Psoas muscle (tissue), 8 donors: Measurements from ENCODE around the gene ADCY2. TPM values are rescaled to one million over a fixed set of nuclear protein-coding genes. Genes with fewer than 3 reads are reported as not detected.
A peak's percentile ranks its signal among the peaks of the same experiment; 100 is the strongest.

ENCODE experiments used
- ATAC-seq, 4 donors: fragments of 200-7000 bp; cut with Tn5 transposase; one replicate each; pipeline ENCODE4 v1.9.1; 2020; ENCODE audit warnings: moderate library complexity in 3 of 4, mild to moderate bottlenecking in 2 of 4
- DNase-seq, 2 donors: peaks; one replicate each; pipeline ENCODE4 v3.0.0-alpha.2; 2020
- H3K27ac ChIP-seq: fragments of 200-600 bp; one replicate; pipeline ENCODE4 v1.8.0; 2022
- H3K27me3 ChIP-seq, 3 donors: fragments of 200-600 bp in 1 of 3; one replicate each; pipeline versions ENCODE4 v1.6.1 to v1.8.0; 2013 to 2022; ENCODE audit warnings: low read length in 2 of 3, mild to moderate bottlenecking in 2 of 3, moderate library complexity in 1 of 3; ENCODE audit not compliant: insufficient read depth in 3 of 3
- H3K36me3 ChIP-seq, 2 donors: fragments of 200-600 bp in 1 of 2; one replicate each; pipeline versions ENCODE4 v1.6.1 to v1.8.0; 2013 to 2022; ENCODE audit warnings: low read depth in 1 of 2, mild to moderate bottlenecking in 1 of 2, moderate library complexity in 1 of 2; ENCODE audit not compliant: insufficient read depth in 1 of 2
- H3K4me1 ChIP-seq: fragments of 200-600 bp; one replicate; pipeline ENCODE4 v1.8.0; 2022
- H3K4me3 ChIP-seq: fragments of 200-600 bp; one replicate; pipeline ENCODE4 v1.8.0; 2022; ENCODE audit warnings: mild to moderate bottlenecking
- H3K9me3 ChIP-seq: fragments of 200-600 bp; one replicate; pipeline ENCODE4 v1.8.0; 2022
- WGBS, 3 donors: extraction: QIAGEN DNeasy Blood & Tissue Kit; methylation state at CpG; one replicate each; pipeline versions ENCODE4 v1.1.6 to v1.1.7; 2013; 5-methylcytosine and 5-hydroxymethylcytosine counted together
- intact Hi-C, 2 donors: fragments of 100-400 bp; cut with DNase I; formaldehyde crosslinking; loops; one replicate each; pipeline versions ENCODE4 v1.11.0 to v1.14.2; 2022
- polyA plus RNA-seq, 3 donors: library from polyadenylated mRNA; stranded (reverse); fragments of 200-250 nt; gene quantifications; one replicate each; pipeline ENCODE4 v1.2.3, GENCODE V29; 2013
- total RNA-seq, 4 donors: library from RNA; stranded (reverse); fragmentation: NEBNext Ultra II Directional in 2 of 4; extraction: Animal tissue kit (Norgen Biotek cat#: 25700) in 2 of 4; gene quantifications; one replicate each; pipeline versions ENCODE4 v1.2.1 to v1.2.4, GENCODE V29; 2021 to 2023
- TF ChIP-seq, protein P1 (sequence below): fragments of 200-600 bp; IDR thresholded peaks from one replicate; pipeline ENCODE4 v1.8.0; 2022; ENCODE audit warnings: antibody characterized with exemption
- donor health status: healthy with polysubstance abuse.
- donor health status: DM: no; HTN: no; CAD: no; lungs with moderate emphysema.
- donor health status: Bipolar disorder and iron deficiency.
- donor health status: healthy.
- donor health status: DM: yes; HTN: yes; CAD: no.
- donor health status: DM: no; HTN: no; CAD: no.
- donor health status: DM: no; HTN: no; CAD: no.
- donor health status: DM: yes; HTN: yes; CAD: no.

ADCY2 gene
- total and polyA plus RNA-seq, 7 donors, result 24.3 to 91.4 (median 55.1) TPM

GRCh38 chr5:7576023-7576715, 180.2 kb downstream of the ADCY2 start:
- H3K27ac ChIP-seq, result no peak overlapping the region
- 10 to 20% (median 14%) methylated on average over 7 of the region's 7 CpGs for whole genome bisulfite sequencing, 3 donors
- intact Hi-C loops, result no loop called here
- TF ChIP-seq, protein P1, sequence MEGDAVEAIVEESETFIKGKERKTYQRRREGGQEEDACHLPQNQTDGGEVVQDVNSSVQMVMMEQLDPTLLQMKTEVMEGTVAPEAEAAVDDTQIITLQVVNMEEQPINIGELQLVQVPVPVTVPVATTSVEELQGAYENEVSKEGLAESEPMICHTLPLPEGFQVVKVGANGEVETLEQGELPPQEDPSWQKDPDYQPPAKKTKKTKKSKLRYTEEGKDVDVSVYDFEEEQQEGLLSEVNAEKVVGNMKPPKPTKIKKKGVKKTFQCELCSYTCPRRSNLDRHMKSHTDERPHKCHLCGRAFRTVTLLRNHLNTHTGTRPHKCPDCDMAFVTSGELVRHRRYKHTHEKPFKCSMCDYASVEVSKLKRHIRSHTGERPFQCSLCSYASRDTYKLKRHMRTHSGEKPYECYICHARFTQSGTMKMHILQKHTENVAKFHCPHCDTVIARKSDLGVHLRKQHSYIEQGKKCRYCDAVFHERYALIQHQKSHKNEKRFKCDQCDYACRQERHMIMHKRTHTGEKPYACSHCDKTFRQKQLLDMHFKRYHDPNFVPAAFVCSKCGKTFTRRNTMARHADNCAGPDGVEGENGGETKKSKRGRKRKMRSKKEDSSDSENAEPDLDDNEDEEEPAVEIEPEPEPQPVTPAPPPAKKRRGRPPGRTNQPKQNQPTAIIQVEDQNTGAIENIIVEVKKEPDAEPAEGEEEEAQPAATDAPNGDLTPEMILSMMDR, result no peak
- H3K4me1 ChIP-seq, result peaks cover 19% of the 10 kb centered on the region
- no peaks in the 10 kb centered on the region for H3K9me3 ChIP-seq
- H3K27me3 ChIP-seq, result no peaks in the 10 kb centered on the region
- DNase-seq (peak in 1 of 2 donors; percentile 77), ATAC-seq (peak; percentile 93 to 99 (median 97))
- H3K4me3 ChIP-seq, result peak overlapping the region; percentile 13
- H3K36me3 ChIP-seq, result no peaks in the 10 kb centered on the region

DNA sequence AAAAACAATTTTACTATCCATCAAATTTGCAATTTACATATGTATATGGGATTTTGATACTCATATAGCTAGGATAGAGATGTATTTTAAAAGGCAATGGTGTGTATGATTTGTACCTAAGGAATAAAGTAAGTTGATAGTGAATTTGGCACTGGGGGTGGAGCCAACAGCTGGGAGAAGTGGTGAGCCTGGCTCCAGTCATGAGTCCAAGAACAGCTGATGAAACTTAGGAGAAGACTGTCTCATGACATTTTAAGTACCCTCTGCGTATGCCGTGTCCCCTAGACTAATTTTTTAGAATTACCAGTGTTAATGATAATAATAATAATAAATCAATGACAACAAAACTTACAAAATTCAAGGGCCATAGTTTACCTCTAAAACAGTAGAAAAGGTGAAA, 181.4 kb downstream of the ADCY2 start:
- TF ChIP-seq, protein P1, result no peak
- no peaks in the 10 kb centered on the region for H3K27me3 ChIP-seq
- H3K9me3 ChIP-seq, result no peaks in the 10 kb centered on the region
- peaks cover 19% of the 10 kb centered on the region for H3K4me1 ChIP-seq
- WGBS, 3 donors, result 25 to 32% (median 25%) methylated on average over 2 of the region's 2 CpGs
- intact Hi-C loops, result no loop called here
- H3K4me3 ChIP-seq, result no peak overlapping the region
- no peaks in the 10 kb centered on the region for H3K36me3 ChIP-seq
- peak overlapping the region; percentile 33 for H3K27ac ChIP-seq
- peak; percentile 65 to 79 (median 71) for ATAC-seq
- DNase-seq, result no peak

DNA sequence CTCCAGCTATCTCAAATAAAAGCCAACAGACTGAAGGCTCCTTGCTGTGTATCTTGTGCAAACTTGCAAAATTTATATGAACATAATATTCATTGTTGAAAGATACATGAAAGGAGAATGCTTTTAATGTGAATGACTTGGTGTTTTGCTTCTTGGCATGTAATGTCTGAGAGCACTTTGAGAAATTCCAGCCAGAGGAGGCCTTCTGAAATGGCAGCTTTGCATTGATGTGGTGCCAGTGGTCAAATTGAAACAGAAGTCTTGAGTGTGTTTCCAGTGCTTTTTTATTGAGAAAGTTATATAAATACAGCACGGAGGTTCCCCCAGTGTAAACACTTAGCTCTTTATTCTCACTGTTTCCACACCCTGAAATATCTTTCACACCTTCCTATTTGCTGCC, 182.1 kb downstream of the ADCY2 start:
- DNase-seq (no peak), ATAC-seq (no peak)
- H3K4me3 ChIP-seq, result no peak overlapping the region
- WGBS, 3 donors, result 42 to 84% (median 48%) methylated on average over 1 of the region's 1 CpG
- intact Hi-C loops, result no loop called here
- no peaks in the 10 kb centered on the region for H3K36me3 ChIP-seq
- TF ChIP-seq, protein P1, result no peak
- H3K9me3 ChIP-seq, result no peaks in the 10 kb centered on the region
- peak overlapping the region; percentile 33 for H3K27ac ChIP-seq
- no peaks in the 10 kb centered on the region for H3K27me3 ChIP-seq
- H3K4me1 ChIP-seq, result peaks cover 19% of the 10 kb centered on the region

DNA sequence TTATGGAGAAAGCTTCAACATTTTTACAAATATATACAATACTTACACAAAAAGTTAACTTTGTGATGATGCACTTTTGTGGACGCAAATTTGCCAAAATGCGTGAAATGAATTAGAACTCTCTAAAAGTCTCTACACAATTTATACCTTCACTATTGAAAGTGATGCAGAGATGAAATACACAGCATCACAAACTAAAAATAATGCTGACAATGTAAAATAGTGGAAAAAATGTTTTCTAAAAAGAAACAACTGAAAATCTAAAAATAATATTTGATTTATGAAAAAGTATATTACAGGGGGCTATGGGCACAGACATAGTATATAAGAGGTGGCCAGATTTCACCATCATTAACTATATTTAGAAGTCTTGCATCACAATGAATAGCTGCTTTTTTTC, 188.8 kb downstream of the ADCY2 start:
- Histone ChIP-seq H3K27me3 (no peaks in the 10 kb centered on the region), H3K4me3 (no peak overlapping the region), H3K27ac (no peak overlapping the region), H3K36me3 (no peaks in the 10 kb centered on the region), H3K4me1 (peaks cover 7% of the 10 kb centered on the region), H3K9me3 (no peaks in the 10 kb centered on the region)
- WGBS, 3 donors, result 95 to 98% (median 96%) methylated on average over 2 of the region's 2 CpGs
- ATAC-seq (peak in 2 of 4 donors; percentile 39 to 60), DNase-seq (no peak)
- TF ChIP-seq, protein P1, result no peak
- intact Hi-C loops, result no loop called here

DNA sequence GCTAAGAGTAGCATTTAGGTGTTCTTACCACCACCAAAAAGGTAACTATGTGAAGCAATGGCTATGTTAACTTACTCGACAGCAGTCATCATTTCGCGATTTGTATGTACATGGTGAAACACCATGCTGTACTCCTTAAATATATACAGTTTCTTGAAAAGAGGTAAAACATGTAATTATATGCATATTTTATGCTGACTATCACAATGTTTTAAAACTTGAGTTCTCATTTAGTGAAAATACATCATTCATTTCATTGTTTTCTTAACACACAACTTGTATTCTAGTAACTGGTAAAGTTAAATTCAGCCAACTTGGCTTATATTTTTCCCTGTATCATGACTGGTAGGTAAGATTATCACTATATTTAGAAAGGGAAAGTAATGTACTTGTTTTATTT, 189.9 kb downstream of the ADCY2 start:
- no peaks in the 10 kb centered on the region for H3K36me3 ChIP-seq
- H3K4me3 ChIP-seq, result no peak overlapping the region
- no peak for ATAC-seq
- intact Hi-C loops, result no loop called here
- DNase-seq, result no peak
- no peak overlapping the region for H3K27ac ChIP-seq
- no peaks in the 10 kb centered on the region for H3K9me3 ChIP-seq
- H3K27me3 ChIP-seq, result no peaks in the 10 kb centered on the region
- TF ChIP-seq, protein P1, result no peak
- 96 to 98% (median 97%) methylated on average over 3 of the region's 3 CpGs for WGBS, 3 donors
- peaks cover 7% of the 10 kb centered on the region for H3K4me1 ChIP-seq
